Amniotic epithelial cell (primary cell): ENCODE measurements around the gene EEF2KMT.
A peak's percentile ranks its signal among the peaks of the same experiment; 100 is the strongest.
"Not testable (repeated sequence)": the region's sequence is repeated elsewhere in the genome, so short reads cannot be mapped to it uniquely, and the experiment has no call there.

Experiments
- DNase-seq: peaks from one replicate; pipeline ENCODE4 v3.0.0-alpha.2; 2010; ENCODE audit warnings: low read depth

EEF2KMT gene

DNA sequence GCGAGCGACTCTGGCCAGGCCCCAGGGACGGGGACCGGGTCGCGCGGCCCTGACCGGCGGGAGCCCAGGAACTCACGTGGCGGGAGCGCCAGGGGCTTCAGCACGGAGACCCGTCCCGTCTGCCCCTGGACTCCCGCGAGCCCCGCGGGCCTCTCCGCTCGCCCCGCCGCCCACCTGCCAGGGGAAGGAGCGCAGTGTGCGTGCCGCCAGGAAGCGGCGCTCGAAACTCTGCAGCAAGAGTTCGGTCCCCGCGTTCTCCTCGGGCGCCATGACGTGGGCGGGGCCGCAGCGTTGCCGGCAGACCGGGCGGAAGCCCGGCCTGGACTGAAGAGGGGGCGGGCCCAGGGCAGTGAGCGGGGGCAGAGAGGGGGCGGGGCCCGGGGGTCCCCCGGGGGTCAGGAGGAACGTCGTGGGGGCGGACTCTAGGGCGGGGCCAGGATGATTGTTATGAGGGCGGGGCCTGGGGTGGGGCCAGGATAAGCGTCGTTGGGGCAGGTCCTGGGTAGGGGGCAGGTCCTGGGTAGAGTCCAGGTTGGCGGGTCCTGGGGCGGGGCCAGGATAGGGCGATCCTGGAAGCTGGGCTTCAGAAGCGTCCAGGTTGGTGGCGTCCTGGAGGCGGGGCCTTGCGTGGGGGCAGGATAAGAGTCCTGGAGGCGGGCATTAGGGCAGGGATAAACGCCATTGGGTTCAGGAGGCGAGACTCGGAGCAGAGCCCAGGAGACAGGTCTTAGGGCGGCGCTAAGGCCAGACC, at the start of gene EEF2KMT:
TSS of gene EEF2KMT (minus strand) at position 326 of the 751 bp plus-strand sequence. CDS start at position 270, 56 bp downstream.
- peak; percentile 99 for DNase-seq

- DNase-seq = not testable (repeated sequence)
Measured at GRCh38 chr16:5144621-5144956, 47.0 kb upstream of the EEF2KMT start.

DNA sequence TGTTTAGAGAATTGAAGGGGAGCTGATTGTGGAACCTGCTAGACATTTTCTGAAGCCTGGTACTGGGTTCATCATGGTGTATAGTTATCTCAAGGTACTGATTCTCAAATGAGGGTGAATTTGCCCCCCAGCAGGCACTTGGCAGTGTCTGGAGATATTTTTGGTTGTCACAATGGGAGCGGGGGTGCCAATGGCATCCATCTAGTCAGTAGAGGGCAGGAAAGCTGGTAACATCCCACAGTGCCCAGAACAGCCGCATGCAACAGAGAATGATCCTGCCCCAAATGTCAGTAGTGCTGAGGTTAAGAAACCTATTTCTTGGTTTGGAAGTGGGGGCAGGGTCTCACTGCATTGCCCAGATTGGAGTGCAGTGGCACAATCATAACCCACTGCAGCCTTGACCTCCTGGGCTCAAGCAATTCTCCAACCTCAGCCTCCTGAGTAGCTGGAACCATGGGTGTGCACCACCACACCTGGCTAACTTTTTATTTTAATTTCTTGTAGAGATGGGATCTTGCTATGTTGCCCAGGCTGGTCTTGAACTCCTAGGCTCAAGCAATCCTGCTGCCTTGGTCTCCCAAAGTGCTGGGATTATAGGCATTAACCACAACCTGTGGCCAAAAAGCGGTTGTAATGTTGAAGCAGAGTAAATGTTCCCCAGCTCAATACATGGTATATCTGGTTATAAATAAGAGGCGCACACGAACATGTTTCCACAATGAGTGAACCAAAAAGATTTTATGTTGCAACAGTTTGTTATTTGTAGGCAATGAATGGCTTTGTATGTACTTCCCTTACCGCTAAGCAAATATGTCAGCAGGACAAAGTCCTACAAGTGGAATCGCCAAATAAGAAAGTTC, 46.4 kb upstream of the EEF2KMT start:
- DNase-seq = no peak

GRCh38 chr16:5140151-5140550, 42.6 kb upstream of the EEF2KMT start:
- DNase-seq = not testable (repeated sequence)

- DNase-seq = not testable (repeated sequence)
Measured at GRCh38 chr16:5134739-5135452, 37.3 kb upstream of the EEF2KMT start.

- not testable (repeated sequence) for DNase-seq
Measured at GRCh38 chr16:5132915-5133600, 35.5 kb upstream of the EEF2KMT start.

- not testable (repeated sequence) for DNase-seq
Measured at GRCh38 chr16:5131467-5132004, 33.9 kb upstream of the EEF2KMT start.

DNA sequence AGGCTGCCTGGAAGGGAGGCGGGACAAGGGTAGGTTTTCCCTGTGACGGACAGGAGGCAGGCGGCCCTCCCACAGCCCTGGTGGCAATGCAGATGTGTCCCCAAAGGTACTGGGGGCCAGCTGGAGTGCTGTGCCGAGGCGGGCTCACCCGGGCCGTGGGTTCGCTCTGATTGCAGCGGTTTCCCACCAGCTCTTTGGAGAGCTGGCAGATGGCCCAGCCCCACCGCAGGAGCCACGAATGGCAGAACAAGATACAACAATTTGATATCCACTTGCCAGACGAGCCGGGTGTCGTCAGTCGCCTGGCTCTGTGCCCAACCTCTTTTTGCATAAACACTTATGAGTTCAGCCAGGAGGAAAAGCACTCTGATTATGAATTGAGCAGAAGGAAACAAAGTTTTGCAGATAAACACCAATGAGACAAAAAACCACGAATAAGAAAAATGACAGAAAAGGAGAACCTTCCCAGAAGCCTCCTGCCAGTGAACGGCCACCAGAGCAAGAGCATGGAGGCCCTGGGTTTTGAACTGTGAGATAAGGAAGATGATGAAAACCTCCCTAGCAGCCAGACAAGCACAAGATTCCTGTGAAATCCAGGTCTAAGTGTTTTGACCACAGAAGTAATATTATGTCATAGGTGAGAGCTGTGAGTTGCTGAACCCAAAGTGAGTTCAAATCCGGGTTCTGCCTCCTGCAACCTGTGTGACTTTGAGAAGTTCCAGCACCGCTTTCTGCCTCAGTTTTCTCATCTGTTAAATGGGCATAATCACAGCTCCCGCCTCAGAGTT, 19.9 kb upstream of the EEF2KMT start:
- DNase-seq = peak; percentile 76

DNA sequence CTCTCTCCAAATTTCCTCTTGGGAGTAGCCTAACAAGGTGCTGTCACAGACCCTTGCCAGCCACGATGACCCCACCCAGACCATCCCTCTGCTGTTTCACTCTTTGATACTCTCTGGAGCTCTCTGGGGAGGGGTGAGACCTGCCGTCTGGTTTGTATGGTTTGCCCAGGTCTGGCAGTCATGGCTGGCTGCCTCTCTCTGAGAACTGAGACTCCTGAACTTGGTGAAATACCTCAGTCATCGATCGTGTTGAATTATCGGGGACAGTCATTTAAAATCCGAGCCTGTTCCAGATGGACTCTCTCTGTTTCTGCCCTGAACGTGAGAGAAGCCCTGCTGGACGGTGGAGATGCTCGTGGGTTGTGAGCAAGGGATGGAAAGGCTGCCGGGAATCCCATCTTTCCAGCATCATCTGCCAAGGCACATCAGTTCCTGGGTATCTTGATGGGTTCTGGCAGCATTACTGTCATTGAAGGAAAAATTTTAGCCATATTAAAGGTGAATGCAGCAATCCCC, 19.2 kb upstream of the EEF2KMT start:
- DNase-seq = not testable (repeated sequence)

DNA sequence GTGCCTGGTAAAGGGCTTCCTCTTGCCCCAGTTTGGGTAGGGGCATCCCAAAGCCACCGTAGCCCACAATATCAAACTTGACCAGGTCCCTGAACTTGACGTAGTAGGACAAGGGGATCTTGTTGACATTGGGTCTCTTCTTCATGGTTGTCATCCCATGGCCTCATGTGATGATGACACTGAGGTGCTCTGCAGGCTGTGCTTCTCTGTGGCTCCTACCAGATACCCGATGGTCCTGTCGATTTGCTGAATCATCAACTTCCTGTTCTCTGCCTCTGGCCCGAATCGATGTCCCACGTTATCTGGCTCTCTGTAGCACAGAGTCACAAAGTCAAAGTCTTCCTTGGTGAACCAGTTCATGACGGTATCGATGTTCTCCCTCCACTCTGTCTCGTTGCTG, 13.3 kb upstream of the EEF2KMT start:
- not testable (repeated sequence) for DNase-seq

- DNase-seq = no peak
Measured at GRCh38 chr16:5108505-5109158, 11.0 kb upstream of the EEF2KMT start.

DNA sequence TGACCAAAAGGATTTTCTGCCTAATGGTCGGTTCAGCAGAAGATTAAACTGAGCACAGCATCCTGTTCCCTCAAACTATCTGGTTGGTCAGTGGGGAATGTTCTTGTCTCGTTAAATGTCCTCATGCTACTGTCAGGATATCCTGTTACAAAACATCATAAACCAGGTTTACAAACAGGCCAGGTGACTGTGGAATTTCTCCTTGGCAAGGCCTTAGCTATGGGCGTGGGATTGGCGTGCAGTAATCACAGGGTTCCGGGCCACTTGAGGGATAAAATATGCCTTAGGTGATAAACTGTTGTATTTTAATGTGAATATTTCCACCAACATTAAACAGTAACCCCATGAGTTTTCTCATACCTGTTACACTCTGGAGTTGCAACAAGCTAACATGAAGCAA, 7.4 kb upstream of the EEF2KMT start:
- DNase-seq = not testable (repeated sequence)

DNA sequence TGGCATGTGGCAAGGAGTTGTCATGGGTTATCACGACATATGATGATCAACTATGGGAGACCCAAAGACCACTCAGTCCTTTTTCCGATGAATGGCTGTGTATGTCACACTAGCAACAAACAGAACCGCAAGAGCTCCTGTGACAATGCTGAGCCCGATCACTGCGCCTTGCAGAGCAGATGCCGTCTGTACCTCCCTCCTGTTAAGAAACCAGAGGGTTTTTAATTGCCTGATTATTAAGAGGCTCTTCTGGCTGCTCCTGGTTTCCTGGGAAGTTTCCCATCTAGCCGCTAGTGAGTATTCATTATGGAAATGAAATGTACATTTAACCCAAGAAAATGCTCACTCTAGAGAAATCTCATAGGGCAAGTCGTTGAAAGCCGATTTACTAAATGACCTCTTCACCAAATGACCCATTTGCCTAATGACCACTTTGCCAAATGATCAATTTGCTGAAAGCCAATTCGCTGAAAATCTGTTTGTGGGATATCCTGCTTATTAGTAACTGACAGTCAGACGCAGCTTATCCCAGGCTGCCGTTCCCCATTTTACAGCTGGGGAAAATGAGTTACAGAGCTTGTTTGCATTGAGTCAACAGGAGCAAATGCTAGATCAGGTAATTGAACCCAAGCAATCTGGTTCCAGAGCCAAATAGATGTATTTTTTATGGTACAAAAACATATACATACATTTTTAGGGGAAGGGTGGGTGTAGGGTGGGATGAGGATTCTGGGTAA, 5.9 kb upstream of the EEF2KMT start:
- not testable (repeated sequence) for DNase-seq

DNA sequence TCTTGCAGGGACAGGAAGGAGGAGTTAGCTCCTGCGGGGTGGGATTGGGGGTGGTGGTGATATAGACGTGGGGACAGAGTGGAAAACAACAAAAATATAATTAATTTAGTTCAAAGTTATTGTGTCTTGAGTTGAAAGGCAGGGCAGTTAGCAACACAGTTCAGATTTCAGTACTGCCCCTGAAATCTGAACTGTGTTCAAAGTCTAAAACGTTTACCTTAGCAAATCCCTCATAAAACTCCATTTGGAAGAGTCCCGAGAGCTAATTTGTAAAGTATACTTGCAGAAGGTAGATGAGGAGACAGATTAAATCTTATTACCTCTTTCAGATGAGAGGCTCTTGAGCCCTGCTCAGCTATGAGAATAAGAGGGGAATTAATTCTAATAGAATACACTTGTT, 1.6 kb upstream of the EEF2KMT start:
- not testable (repeated sequence) for DNase-seq

- peak; percentile 37 for DNase-seq
Measured at GRCh38 chr16:5098221-5099159, 895 bp upstream of the EEF2KMT start.

DNA sequence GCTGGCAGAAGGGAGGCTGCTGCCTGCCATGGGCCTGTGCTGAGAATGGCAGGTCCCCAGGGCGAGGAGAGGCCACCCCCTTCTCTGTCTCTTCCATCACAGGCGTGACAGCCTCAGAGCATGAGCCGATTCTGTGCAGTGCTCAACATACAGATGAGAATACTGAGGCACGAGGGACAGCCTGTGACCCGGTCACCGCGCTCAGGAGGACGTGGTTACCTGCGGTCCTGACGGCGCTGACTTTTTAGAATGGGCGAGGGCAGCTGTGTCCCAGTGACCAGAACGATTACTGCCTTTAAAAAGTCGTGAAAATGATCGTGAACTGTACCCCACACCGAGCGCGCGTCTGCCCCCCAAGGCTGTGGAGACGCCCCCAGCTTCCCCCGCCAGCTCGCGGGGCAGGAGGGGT, 530 bp downstream of the EEF2KMT start:
- DNase-seq = peak; percentile 8

GRCh38 chr16:5096437-5097060, 1.0 kb downstream of the EEF2KMT start:
- not testable (repeated sequence) for DNase-seq
